GM12865 (cell line): ENCODE data around the gene SCTR.

ENCODE experiments used
- DNase-seq: peaks from one replicate; pipeline ENCODE4 v3.0.0; 2010; ENCODE audit warnings: low read depth
- H3K4me3 ChIP-seq: 2 replicates; pipeline ENCODE4 v1.5.1; 2011; ENCODE audit warnings: mild to moderate bottlenecking, low read depth, low read length, control low read depth
- TF ChIP-seq, protein P1 (sequence below): IDR thresholded peaks from 2 replicates; pipeline ENCODE4 v1.5.1; 2011; ENCODE audit warnings: low read length, control low read depth, low read depth, inconsistent platforms; ENCODE audit not compliant: insufficient read depth; ENCODE audit errors: missing control alignments

SCTR gene

DNA sequence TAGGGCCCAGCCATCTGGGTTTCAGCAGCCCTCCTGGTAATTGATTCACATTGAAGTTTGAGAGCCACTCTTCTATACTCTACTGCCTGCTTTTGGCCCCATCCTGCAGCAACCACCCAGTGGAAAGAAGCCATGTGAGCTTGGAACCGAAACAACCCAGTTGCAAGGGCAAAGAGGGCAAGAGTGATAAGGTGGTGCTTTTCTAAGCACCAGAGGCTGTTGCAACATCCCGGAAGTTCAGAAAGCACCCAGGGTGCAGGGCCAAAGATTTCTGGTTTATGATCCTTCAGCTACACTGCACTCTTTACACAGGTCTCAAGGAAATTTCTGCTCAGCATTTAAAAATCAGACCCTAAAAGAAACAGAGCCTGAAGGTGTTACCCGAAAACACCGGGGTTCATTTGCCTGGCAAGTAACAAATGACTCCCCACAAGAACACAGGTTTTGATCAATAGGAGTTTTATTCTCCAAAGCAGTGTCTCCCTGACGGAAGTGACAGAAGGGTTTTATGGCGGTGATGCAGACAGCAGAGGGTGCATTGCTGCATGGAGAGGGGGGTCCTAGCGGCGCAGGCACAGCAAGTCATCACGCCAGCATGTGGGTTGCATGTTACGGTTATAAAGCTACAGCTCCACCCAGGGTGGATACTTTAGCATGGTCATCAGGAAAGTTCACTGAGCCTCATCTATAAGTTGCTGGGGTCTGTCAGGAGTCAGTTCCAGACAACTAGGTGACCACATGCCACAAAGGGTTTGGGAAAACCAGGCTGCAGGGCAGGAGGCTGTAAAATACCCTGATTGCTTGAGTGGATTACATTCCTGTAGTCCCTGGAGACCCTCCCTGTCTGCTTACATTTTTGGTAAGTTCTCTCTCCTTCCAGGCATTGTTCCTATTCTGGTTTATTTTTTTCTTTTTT lies 121.4 kb downstream of the SCTR start:
- DNase-seq, result peak; percentile 21
- no peak overlapping the region for H3K4me3 ChIP-seq
- TF ChIP-seq, protein P1, sequence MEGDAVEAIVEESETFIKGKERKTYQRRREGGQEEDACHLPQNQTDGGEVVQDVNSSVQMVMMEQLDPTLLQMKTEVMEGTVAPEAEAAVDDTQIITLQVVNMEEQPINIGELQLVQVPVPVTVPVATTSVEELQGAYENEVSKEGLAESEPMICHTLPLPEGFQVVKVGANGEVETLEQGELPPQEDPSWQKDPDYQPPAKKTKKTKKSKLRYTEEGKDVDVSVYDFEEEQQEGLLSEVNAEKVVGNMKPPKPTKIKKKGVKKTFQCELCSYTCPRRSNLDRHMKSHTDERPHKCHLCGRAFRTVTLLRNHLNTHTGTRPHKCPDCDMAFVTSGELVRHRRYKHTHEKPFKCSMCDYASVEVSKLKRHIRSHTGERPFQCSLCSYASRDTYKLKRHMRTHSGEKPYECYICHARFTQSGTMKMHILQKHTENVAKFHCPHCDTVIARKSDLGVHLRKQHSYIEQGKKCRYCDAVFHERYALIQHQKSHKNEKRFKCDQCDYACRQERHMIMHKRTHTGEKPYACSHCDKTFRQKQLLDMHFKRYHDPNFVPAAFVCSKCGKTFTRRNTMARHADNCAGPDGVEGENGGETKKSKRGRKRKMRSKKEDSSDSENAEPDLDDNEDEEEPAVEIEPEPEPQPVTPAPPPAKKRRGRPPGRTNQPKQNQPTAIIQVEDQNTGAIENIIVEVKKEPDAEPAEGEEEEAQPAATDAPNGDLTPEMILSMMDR, result no peak

DNA sequence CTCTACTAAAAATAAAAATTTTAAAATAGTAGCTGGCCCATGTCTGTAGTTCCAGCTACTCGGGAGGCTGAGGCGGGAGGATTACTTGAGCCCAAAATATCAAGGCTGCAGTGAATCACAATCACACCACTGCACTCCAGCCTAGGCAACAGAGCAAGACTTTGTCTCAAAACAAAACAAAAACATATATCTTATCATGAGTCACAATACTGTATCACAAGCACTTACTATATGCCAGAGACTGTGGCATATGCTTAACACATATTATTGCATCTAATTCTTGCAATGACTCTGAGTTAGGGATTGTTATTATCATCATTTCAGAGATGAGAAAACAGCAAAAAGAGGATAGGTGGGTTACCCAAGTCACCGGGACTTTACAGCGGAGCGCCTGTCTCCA lies 122.2 kb downstream of the SCTR start:
- no peak overlapping the region for H3K4me3 ChIP-seq
- TF ChIP-seq, protein P1, result no peak
- DNase-seq, result no peak

DNA sequence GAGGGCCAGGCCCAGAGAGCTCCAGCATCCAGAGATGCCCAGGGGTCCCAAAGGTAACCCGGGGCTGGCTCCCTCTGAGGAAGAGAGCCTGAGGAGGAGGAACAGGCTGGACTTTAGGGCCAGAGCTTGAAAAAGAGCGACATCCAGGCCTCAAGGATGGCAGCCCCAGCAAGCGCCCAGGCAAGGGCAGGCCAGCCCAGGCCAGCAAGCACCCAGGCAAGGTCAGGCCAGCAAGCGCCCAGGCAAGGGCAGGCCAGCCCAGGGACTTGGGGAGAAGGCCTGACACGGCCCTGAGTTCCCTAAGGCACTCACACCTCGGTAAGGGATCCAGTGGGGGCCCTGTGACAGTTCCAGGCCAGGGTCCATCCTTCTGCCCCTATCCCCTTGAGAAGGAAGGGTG lies 127.1 kb downstream of the SCTR start:
- TF ChIP-seq, protein P1, result no peak
- no peak for DNase-seq
- no peak overlapping the region for H3K4me3 ChIP-seq

DNA sequence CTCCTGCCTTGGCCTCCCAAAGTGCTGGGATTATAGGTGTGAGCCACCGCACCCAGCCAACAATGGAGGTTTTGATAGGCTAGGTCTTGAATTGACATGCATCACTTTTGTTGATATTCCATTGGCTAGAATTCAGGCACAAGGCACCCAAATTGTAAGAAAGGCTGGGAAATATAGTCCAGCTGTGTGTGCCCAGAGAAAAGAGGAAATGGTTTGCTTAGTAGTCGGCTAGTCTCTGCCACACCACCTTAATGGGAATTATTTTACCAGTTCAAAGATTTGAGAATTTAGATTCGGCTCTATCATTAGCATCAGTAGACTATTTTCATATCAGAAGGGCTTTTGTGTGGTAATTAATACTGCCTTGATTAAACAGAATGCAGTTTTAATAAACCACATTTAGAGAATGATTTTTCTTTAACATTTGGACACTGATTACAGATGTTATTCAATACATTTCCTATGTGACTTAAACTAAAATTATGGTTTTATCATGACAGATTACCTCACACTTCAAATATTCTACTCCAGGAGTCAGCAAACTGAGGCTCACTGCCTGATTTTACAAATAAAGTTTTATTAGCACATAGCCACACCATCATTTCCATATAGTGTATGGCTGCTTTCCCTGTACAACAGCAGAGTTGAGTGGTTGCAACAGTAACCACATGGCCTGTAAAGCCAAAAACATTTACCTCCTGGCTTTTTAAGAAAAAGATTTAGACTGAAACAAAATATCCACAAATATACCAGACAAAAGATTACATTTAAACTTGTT lies 130.1 kb downstream of the SCTR start:
- no peak overlapping the region for H3K4me3 ChIP-seq
- DNase-seq, result no peak
- TF ChIP-seq, protein P1, result no peak
